Breast epithelium (tissue), 4 donors: ENCODE data around the gene BIRC7. TPM values are rescaled to one million over a fixed set of nuclear protein-coding genes. Genes with fewer than 3 reads are reported as not detected.

Source experiments
- DNase-seq, 2 donors: peaks; one replicate each; pipeline ENCODE4 v3.0.0-alpha.2; 2019; ENCODE audit warnings: low spot score in 2 of 2
- H3K27ac ChIP-seq, 2 donors: fragments of 200-600 bp; sonication (generic) in 1 of 2; one replicate each; pipeline ENCODE4 v1.5.1; 2016 to 2019; ENCODE audit warnings: mild to moderate bottlenecking in 1 of 2
- H3K27me3 ChIP-seq, 2 donors: fragments of 200-600 bp; sonication (generic) in 1 of 2; one replicate each; pipeline versions ENCODE4 v1.5.1 to v1.6.0; 2017 to 2019; ENCODE audit warnings: control low read depth in 1 of 2, mild to moderate bottlenecking in 1 of 2
- H3K36me3 ChIP-seq: fragments of 200-600 bp; one replicate; pipeline ENCODE4 v1.5.1; 2019
- H3K4me1 ChIP-seq, 2 donors: fragments of 200-600 bp; sonication (generic); one replicate each; pipeline ENCODE4 v1.5.1; 2016 to 2019; ENCODE audit warnings: control low read depth in 1 of 2
- H3K4me3 ChIP-seq, 3 donors: fragments of 200-600 bp; sonication (generic); 1 replicate in 2 of 3; 2 replicates in 1 of 3; pipeline ENCODE4 v1.5.1; 2016 to 2019; ENCODE audit warnings: mild to moderate bottlenecking in 3 of 3, moderate library complexity in 2 of 3
- H3K9me3 ChIP-seq, 2 donors: fragments of 200-600 bp; sonication (generic) in 1 of 2; one replicate each; pipeline ENCODE4 v1.5.1; 2016 to 2019; ENCODE audit warnings: control low read depth in 1 of 2
- CTCF ChIP-seq, 3 donors: fragments of 450-650 bp; IDR thresholded peaks; one replicate each; pipeline ENCODE4 v1.5.1; 2016 to 2017; ENCODE audit warnings: antibody characterized with exemption in 3 of 3, mild to moderate bottlenecking in 3 of 3, moderate library complexity in 3 of 3
- POLR2A ChIP-seq: fragments of 450-650 bp; IDR thresholded peaks from one replicate; pipeline ENCODE4 v1.6.1; 2016; ENCODE audit warnings: antibody characterized with exemption, mild to moderate bottlenecking, moderate library complexity
- POLR2AphosphoS5 ChIP-seq, 3 donors: sonication (generic); formaldehyde crosslinking; IDR thresholded peaks; one replicate each; pipeline ENCODE4 v1.6.1; 2017; ENCODE audit warnings: antibody characterized with exemption in 3 of 3
- intact Hi-C: fragments of 100-400 bp; cut with DNase I; formaldehyde crosslinking; loops from one replicate; pipeline ENCODE4 v1.15.1; 2023; ENCODE audit warnings: low total_unique reads
- total RNA-seq, 3 donors: library from RNA; depleted of rRNA; stranded (reverse); fragments of >200 nt; gene quantifications; one replicate each; pipeline ENCODE4 v1.1.0, GENCODE V29; 2016

Gene BIRC7
- total RNA-seq, 3 donors from 2014 or later, result 0.32 to 1.2 TPM; not detected in 1

GRCh38 chr20:63253438-63254231 is 17.9 kb downstream of the BIRC7 start:
- intact Hi-C loops, result no loop called here
- H3K27me3 ChIP-seq, result peaks cover 7 to 84% of the 10 kb centered on the region in 2 donors
- H3K4me1 ChIP-seq, result peaks cover 4 to 9% of the 10 kb centered on the region in 2 donors
- TF ChIP-seq POLR2AphosphoS5 (IDR thresholded peaks at IDR 0.05) (no peak), POLR2A (no peak), CTCF (IDR thresholded peaks at IDR 0.05) (no peak)
- no peak overlapping the region for H3K27ac ChIP-seq
- H3K9me3 ChIP-seq, result no peaks in the 10 kb centered on the region
- DNase-seq, result no peak
- H3K36me3 ChIP-seq, result no peaks in the 10 kb centered on the region
- peak overlapping the region; percentile 29 to 64 (median 41) for H3K4me3 ChIP-seq

- H3K36me3 ChIP-seq, result no peaks in the 10 kb centered on the region
- H3K27ac ChIP-seq, result no peak within 1 kb of the TSS
- peaks cover 4 to 9% of the 10 kb centered on the region in 2 donors for H3K4me1 ChIP-seq
- intact Hi-C loops, result no loop called here
- peaks cover 7 to 85% of the 10 kb centered on the region in 2 donors for H3K27me3 ChIP-seq
- TF ChIP-seq CTCF (IDR thresholded peaks at IDR 0.05) (no peak), POLR2A (no peak), POLR2AphosphoS5 (IDR thresholded peaks at IDR 0.05) (no peak)
- H3K4me3 ChIP-seq, result peak within 1 kb of the TSS; percentile 29 to 64 (median 41)
- no peaks in the 10 kb centered on the region for H3K9me3 ChIP-seq
- no peak for DNase-seq
Measured at GRCh38 chr20:63254232-63254605, 18.5 kb downstream of the BIRC7 start, which contains the start of gene NKAIN4. TSS of gene NKAIN4 (minus strand) at chr20:63254463. CDS start at chr20:63254450, 13 bp downstream.

- Histone ChIP-seq H3K4me1 (peaks cover 4 to 9% of the 10 kb centered on the region in 2 donors), H3K36me3 (no peaks in the 10 kb centered on the region), H3K27me3 (peaks cover 7 to 85% of the 10 kb centered on the region in 2 donors), H3K27ac (no peak overlapping the region), H3K9me3 (no peaks in the 10 kb centered on the region), H3K4me3 (peak overlapping the region in 2 of 3 donors; percentile 41 to 64)
- TF ChIP-seq POLR2AphosphoS5 (IDR thresholded peaks at IDR 0.05), result no peak
- no peak for TF ChIP-seq POLR2A
- TF ChIP-seq CTCF (IDR thresholded peaks at IDR 0.05), result no peak
- intact Hi-C loops, result no loop called here
- no peak for DNase-seq
Measured at GRCh38 chr20:63254606-63255384, 19.1 kb downstream of the BIRC7 start.

GRCh38 chr20:63255931-63256704 is 20.4 kb downstream of the BIRC7 start:
- H3K4me3 ChIP-seq, result no peak overlapping the region
- no peak for DNase-seq
- no peak overlapping the region for H3K27ac ChIP-seq

More at GRCh38 chr20:63255931-63256704, 20.4 kb downstream of the BIRC7 start:
- Histone ChIP-seq H3K36me3 (no peaks in the 10 kb centered on the region), H3K27me3 (peaks cover 7 to 89% of the 10 kb centered on the region in 2 donors), H3K4me1 (peaks cover 4 to 9% of the 10 kb centered on the region in 2 donors), H3K9me3 (no peaks in the 10 kb centered on the region)
- no peak for TF ChIP-seq CTCF (IDR thresholded peaks at IDR 0.05)
- TF ChIP-seq POLR2AphosphoS5 (IDR thresholded peaks at IDR 0.05), result no peak
- no peak for TF ChIP-seq POLR2A
- intact Hi-C loops, result no loop called here
